Testis (tissue), 2 donors: ENCODE data around the gene RCC2.

Source experiments
- CTCF ChIP-seq, 3 experiments: fragments of 450-650 bp in 2 of 3; fragments of 200-600 bp in 1 of 3; sonication (generic) in 1 of 3; IDR thresholded peaks; one replicate each; pipeline ENCODE4 v1.5.1; 2016 to 2019; ENCODE audit warnings: antibody characterized with exemption in 3 of 3, mild to moderate bottlenecking in 2 of 3, moderate library complexity in 1 of 3
- POLR2A ChIP-seq: fragments of 450-650 bp; IDR thresholded peaks from one replicate; pipeline ENCODE4 v1.6.1; 2017; ENCODE audit warnings: antibody characterized with exemption, mild to moderate bottlenecking, moderate library complexity

GRCh38 chr1:17375651-17376050, 63.8 kb downstream of the RCC2 start:
- no peak for TF ChIP-seq POLR2A
- no peak for TF ChIP-seq CTCF (IDR thresholded peaks at IDR 0.05)
